KMS-11 (cell line): ENCODE measurements around the gene DLX6.

Experiments
- H2AFZ ChIP-seq: fragments of 200-600 bp; sonication (generic); 2 replicates; pipeline ENCODE4 v1.6.1; 2016; ENCODE audit warnings: antibody characterized with exemption, mixed run types, low read depth
- H3K27ac ChIP-seq: fragments of 200-600 bp; sonication (generic); 2 replicates; pipeline ENCODE4 v1.6.1; 2016; ENCODE audit warnings: mild to moderate bottlenecking, mixed run types
- H3K27me3 ChIP-seq: fragments of 200-600 bp; sonication (generic); 2 replicates; pipeline ENCODE4 v1.6.1; 2017; ENCODE audit warnings: mild to moderate bottlenecking, low read depth, mixed run types, moderate library complexity; ENCODE audit not compliant: insufficient read depth
- H3K36me3 ChIP-seq: fragments of 200-600 bp; sonication (generic); 2 replicates; pipeline ENCODE4 v1.6.1; 2017; ENCODE audit warnings: mild to moderate bottlenecking, mixed run types; ENCODE audit not compliant: insufficient read depth
- H3K4me1 ChIP-seq: fragments of 200-600 bp; sonication (generic); 2 replicates; pipeline ENCODE4 v1.6.1; 2016; ENCODE audit warnings: mild to moderate bottlenecking, low read depth, mixed run types; ENCODE audit not compliant: poor library complexity, severe bottlenecking
- H3K4me2 ChIP-seq: fragments of 200-600 bp; sonication (generic); 2 replicates; pipeline ENCODE4 v1.7.0; 2016; ENCODE audit warnings: mild to moderate bottlenecking, mixed run types
- H3K4me3 ChIP-seq: fragments of 200-600 bp; sonication (generic); IDR thresholded peaks from 2 replicates; pipeline ENCODE4 v1.6.1; 2017; ENCODE audit warnings: low read depth, low read length, mixed read lengths; ENCODE audit not compliant: insufficient read depth
- H3K79me2 ChIP-seq: fragments of 200-600 bp; sonication (generic); 2 replicates; pipeline ENCODE4 v1.6.1; 2016; ENCODE audit warnings: low read depth, mixed run types; ENCODE audit not compliant: insufficient read depth
- H3K9ac ChIP-seq: fragments of 200-600 bp; sonication (generic); 2 replicates; pipeline ENCODE4 v1.6.1; 2016; ENCODE audit warnings: mild to moderate bottlenecking, mixed run types
- H4K20me1 ChIP-seq: fragments of 200-600 bp; sonication (generic); 2 replicates; pipeline ENCODE4 v1.6.1; 2016; ENCODE audit warnings: mild to moderate bottlenecking, mixed run types; ENCODE audit not compliant: insufficient read depth
- TF ChIP-seq, protein P1 (sequence below): fragments of 200-600 bp; sonication (generic); conservative IDR thresholded peaks from 2 replicates; pipeline ENCODE4 v1.6.1; 2017; ENCODE audit warnings: low read depth, mild to moderate bottlenecking, antibody characterized with exemption, low read length, moderate library complexity, mixed read lengths

Gene DLX6

DNA sequence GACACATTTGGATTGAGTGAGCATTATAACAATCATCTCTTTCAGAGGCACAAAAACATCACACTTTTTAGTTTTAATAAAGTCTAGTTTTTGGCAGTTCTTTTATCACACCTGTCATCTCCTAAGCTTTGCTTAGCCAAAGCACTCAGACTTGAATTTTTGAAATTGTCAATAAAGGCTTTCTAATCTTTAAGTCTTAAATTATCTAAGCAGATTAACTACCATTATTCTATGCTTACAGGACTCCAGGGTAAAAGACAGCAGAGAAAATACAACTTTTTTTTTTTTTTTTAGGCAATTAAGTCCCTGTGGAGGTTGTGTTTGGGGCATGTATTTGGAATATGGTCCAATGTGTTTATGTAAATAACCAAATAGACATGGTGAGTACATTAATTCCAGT lies 17.6 kb upstream of the DLX6 start:
- H3K4me2 ChIP-seq: no peak overlapping the region
- H4K20me1 ChIP-seq: no peaks in the 10 kb centered on the region
- H3K27me3 ChIP-seq: no peaks in the 10 kb centered on the region
- no peak overlapping the region for H3K4me3 ChIP-seq
- no peak overlapping the region for H2AFZ ChIP-seq
- H3K79me2 ChIP-seq: no peaks in the 10 kb centered on the region
- no peak overlapping the region for H3K9ac ChIP-seq
- H3K27ac ChIP-seq: no peak overlapping the region
- H3K4me1 ChIP-seq: no peaks in the 10 kb centered on the region
- TF ChIP-seq, protein P1, sequence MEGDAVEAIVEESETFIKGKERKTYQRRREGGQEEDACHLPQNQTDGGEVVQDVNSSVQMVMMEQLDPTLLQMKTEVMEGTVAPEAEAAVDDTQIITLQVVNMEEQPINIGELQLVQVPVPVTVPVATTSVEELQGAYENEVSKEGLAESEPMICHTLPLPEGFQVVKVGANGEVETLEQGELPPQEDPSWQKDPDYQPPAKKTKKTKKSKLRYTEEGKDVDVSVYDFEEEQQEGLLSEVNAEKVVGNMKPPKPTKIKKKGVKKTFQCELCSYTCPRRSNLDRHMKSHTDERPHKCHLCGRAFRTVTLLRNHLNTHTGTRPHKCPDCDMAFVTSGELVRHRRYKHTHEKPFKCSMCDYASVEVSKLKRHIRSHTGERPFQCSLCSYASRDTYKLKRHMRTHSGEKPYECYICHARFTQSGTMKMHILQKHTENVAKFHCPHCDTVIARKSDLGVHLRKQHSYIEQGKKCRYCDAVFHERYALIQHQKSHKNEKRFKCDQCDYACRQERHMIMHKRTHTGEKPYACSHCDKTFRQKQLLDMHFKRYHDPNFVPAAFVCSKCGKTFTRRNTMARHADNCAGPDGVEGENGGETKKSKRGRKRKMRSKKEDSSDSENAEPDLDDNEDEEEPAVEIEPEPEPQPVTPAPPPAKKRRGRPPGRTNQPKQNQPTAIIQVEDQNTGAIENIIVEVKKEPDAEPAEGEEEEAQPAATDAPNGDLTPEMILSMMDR: no peak
- H3K36me3 ChIP-seq: no peaks in the 10 kb centered on the region

DNA sequence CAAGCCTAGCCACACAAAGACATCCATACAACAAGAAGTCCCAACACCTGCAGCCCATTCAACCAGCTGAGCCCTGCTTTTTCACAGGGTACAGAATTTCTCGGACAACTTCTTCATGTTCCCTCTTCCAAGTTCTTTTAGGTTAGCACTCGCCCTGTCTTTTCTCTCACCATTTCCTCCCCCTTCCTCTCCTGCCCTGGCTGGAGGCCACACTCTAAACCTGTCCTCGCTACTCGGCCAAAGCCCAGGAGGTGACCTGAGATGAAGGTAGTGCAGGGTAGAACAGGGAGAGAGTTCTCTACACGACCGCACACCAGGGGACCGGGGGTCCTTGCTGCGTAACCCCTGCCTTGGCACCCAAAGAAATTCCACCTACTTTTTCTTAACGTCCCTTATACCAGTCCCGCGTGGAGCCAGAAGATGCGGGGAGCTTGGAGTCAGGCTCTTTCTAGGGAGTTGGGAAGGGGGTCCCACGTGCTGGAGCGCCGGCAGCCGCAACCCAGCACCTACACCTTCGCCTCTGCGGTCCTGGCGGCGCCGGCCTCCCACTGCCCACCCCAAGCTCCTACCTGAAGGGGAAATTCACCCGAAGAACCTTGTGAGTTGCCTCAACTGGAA lies 16.0 kb upstream of the DLX6 start:
- Histone ChIP-seq H3K4me1 (no peaks in the 10 kb centered on the region), H3K27me3 (no peaks in the 10 kb centered on the region), H3K4me2 (no peak overlapping the region), H4K20me1 (no peaks in the 10 kb centered on the region), H3K4me3 (no peak overlapping the region), H2AFZ (no peak overlapping the region), H3K9ac (no peak overlapping the region), H3K36me3 (no peaks in the 10 kb centered on the region), H3K27ac (no peak overlapping the region), H3K79me2 (no peaks in the 10 kb centered on the region)
- TF ChIP-seq, protein P1: no peak

DNA sequence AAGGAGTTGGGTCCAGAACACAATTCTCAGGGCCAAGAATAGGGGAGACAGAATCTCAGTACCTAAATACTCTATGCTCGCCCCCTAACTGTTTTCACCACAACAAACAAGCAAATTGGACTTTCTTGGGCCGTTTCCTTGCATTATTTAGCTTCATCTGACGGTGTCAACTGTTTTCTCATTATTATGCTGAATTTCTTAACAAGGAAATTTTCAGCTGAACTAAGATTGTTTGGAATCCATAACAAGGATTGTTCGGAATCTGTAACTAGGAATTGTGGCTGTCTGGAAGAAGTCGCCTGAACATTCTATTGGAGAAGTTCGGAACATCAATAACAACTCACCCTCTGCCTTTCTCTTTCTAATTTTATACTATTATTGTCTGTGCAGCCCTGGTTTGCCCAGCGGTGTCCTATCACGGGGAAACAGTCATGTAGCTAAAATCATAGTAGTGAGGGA lies 15.5 kb upstream of the DLX6 start:
- no peaks in the 10 kb centered on the region for H4K20me1 ChIP-seq
- H3K4me1 ChIP-seq: no peaks in the 10 kb centered on the region
- H3K27me3 ChIP-seq: no peaks in the 10 kb centered on the region
- H3K36me3 ChIP-seq: no peaks in the 10 kb centered on the region
- H3K4me3 ChIP-seq: no peak overlapping the region
- TF ChIP-seq, protein P1: no peak
- no peak overlapping the region for H2AFZ ChIP-seq
- H3K79me2 ChIP-seq: no peaks in the 10 kb centered on the region
- H3K4me2 ChIP-seq: no peak overlapping the region
- no peak overlapping the region for H3K9ac ChIP-seq
- no peak overlapping the region for H3K27ac ChIP-seq

DNA sequence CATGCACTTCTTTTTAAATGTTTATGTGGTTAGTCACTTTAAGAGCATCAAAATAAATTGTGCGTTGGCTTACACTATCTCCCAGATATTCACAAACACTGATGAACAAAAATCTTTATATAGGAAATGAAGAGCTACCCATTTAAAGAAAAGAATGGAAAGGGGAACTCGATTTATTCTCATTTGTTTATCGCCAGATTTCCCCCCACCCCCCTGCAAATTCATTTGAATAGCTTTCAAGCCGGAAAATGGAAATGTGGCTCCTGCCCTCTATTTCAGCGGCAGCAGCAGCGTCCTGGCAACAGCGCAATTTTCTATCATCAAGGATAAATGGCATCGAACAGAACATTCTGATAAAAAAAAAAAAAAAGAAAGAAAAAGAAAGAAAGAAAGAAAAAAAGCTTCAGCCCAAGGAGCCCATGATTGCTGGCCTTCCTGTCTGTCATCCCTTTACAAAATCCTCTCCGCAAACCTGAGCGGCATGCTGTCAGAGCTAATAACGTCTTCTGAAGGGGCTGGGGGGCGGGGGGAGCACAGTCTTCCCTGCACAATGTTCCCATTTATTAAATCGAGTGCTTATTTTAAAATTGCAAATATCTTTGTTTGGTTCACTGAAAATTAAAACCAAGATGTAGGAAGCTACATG lies 13.7 kb upstream of the DLX6 start:
- Histone ChIP-seq H2AFZ (no peak overlapping the region), H3K4me3 (no peak overlapping the region), H3K27ac (no peak overlapping the region), H3K4me2 (no peak overlapping the region), H3K4me1 (no peaks in the 10 kb centered on the region), H4K20me1 (no peaks in the 10 kb centered on the region), H3K27me3 (no peaks in the 10 kb centered on the region), H3K79me2 (no peaks in the 10 kb centered on the region), H3K36me3 (no peaks in the 10 kb centered on the region), H3K9ac (no peak overlapping the region)
- TF ChIP-seq, protein P1: no peak
